Heart right ventricle (tissue), 16 donors: ENCODE results near the gene DUSP28. TPM values are rescaled to one million over a fixed set of nuclear protein-coding genes. Genes with fewer than 3 reads are reported as not detected.

Experiments used
- ATAC-seq, 8 donors: fragments of 200-7000 bp; cut with Tn5 transposase; one replicate each; pipeline ENCODE4 v1.9.1; 2020; ENCODE audit warnings: mild to moderate bottlenecking in 8 of 8, moderate library complexity in 8 of 8, moderate number of reproducible peaks in 1 of 8
- DNase-seq, 2 donors: peaks; one replicate each; pipeline ENCODE4 v3.0.0-alpha.2; 2020
- H3K27ac ChIP-seq, 10 donors: fragments of 200-600 bp; sonication (generic) in 2 of 10; one replicate each; pipeline versions ENCODE4 v1.5.0 to v1.8.0; 2020 to 2022; ENCODE audit warnings: mild to moderate bottlenecking in 3 of 10
- H3K27me3 ChIP-seq, 7 donors: fragments of 200-600 bp; one replicate each; pipeline ENCODE4 v1.8.0; 2021 to 2022; ENCODE audit warnings: mild to moderate bottlenecking in 2 of 7
- H3K36me3 ChIP-seq, 9 donors: fragments of 200-600 bp; sonication (generic) in 1 of 9; one replicate each; pipeline versions ENCODE4 v1.5.0 to v1.8.0; 2020 to 2022; ENCODE audit warnings: mild to moderate bottlenecking in 2 of 9
- H3K4me1 ChIP-seq, 9 donors: fragments of 200-600 bp; sonication (generic) in 1 of 9; one replicate each; pipeline versions ENCODE4 v1.5.0 to v1.8.0; 2020 to 2022; ENCODE audit warnings: mild to moderate bottlenecking in 4 of 9
- H3K4me3 ChIP-seq, 10 donors: fragments of 200-600 bp; sonication (generic) in 2 of 10; one replicate each; pipeline versions ENCODE4 v1.5.0 to v1.8.0; 2020 to 2022; ENCODE audit warnings: mild to moderate bottlenecking in 7 of 10, moderate library complexity in 2 of 10
- H3K9me3 ChIP-seq, 11 donors: fragments of 200-600 bp in 10 of 11; sonication (generic) in 2 of 11; one replicate each; pipeline versions ENCODE4 v1.5.0 to v1.8.0; 2013 to 2022; ENCODE audit warnings: mild to moderate bottlenecking in 2 of 11, control low read depth in 1 of 11, moderate library complexity in 1 of 11
- WGBS, 2 donors: extraction: QIAGEN DNeasy Blood & Tissue Kit; methylation state at CpG; one replicate each; pipeline ENCODE4 v1.1.7; 2013; ENCODE audit warnings: inconsistent platforms in 1 of 2; 5-methylcytosine and 5-hydroxymethylcytosine counted together
- intact Hi-C, 10 donors: fragments of 100-400 bp; cut with DNase I; formaldehyde crosslinking; loops; one replicate each; pipeline versions ENCODE4 v1.11.1 to v1.14.2; 2022
- polyA plus RNA-seq, 2 donors: library from polyadenylated mRNA; stranded (reverse); fragments of 200-250 nt; gene quantifications; one replicate each; pipeline ENCODE4 v1.2.3, GENCODE V29; 2013
- total RNA-seq, 10 donors: library from RNA; stranded (reverse); fragmentation: NEBNext Ultra II Directional in 3 of 10; extraction: Animal tissue kit (Norgen Biotek cat#: 25700) in 3 of 10; gene quantifications; one replicate each; pipeline versions ENCODE4 v1.2.1 to v1.2.4, GENCODE V29; 2021 to 2023
- TF ChIP-seq, protein P1 (sequence below), 9 donors: fragments of 200-600 bp; sonication (generic) in 2 of 9; IDR thresholded peaks; one replicate each; pipeline versions ENCODE4 v1.5.0 to v1.8.0; 2021 to 2022; ENCODE audit warnings: antibody characterized with exemption in 9 of 9, mild to moderate bottlenecking in 5 of 9, moderate library complexity in 1 of 9
- donor health status: Arrhythmogenic right ventricular cardiomyopathy.
- donor health status: ischemic (EF 13 %, LVEDD 7.1; RV severe dilation, severe dysfunction).
- donor health status: healthy with polysubstance abuse.
- donor health status: DM: no; HTN: yes; CAD: no.
- donor health status: DM: no; HTN: no; CAD: no.
- donor health status: ischemic (EF 25% LVEDD 6.9; RV normal size, moderate dysfunction).
- donor health status: ischemic (EF 25% LVEDD 5.7; RV mildly dilated, moderate dysfunction).
- donor health status: healthy.
- donor health status: DM: yes; HTN: yes; CAD: no.
- donor health status: Ischemic cardiomyopathy.
- donor health status: ischemic (EF 35%, LVEDD 5.7; RV mildly dilated, moderate dysfunction).
- donor health status: nonischemic (EF 11% LVEDD 7.7; RV severe dilation, severe dysfunction).
- donor health status: DM: yes; HTN: yes; CAD: no.
- donor health status: PGD.
- donor health status: ischemic (EF 29% LVEDD 5.4; RV normal size, mild dysfunction).
- donor health status: nonischemic (EF 23%, LVEDD 6.1; RV moderate dilation, normal function).

Gene DUSP28
- total and polyA plus RNA-seq, 12 donors: 4.7 to 22.1 (median 13.4) TPM

DNA sequence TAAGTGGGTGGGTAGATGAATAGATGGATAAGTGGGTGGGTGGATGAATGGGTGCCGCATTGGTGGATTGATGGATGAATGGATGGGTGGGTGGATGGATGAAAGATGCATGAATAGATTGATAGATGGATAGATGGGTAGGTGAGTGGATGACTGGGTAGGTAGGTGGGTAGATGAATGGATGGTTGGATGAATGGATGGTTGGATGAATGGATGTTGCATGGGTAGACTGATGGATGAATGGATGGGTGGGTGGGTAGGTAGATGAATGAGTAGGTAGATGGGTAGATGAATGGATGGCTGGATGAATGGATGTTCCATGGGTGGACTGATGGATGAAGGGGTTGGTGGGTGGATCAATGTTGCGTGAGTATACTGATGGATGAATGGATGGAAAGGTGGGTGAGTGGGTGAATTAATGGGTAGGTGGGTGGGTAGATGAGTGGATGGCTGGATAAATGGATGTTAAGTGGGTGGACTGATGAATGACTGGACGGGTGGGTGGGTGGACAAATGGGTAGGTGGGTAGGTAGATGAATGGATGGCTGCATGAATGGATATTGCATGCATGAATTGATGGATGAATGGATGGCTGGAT is 32.9 kb upstream of the DUSP28 start:
- H3K27ac ChIP-seq: no peak overlapping the region
- H3K27me3 ChIP-seq: no peaks in the 10 kb centered on the region
- ATAC-seq (no peak), DNase-seq (no peak)
- 92 to 95% methylated on average over 3 of the region's 3 CpGs for WGBS, 2 donors
- TF ChIP-seq, protein P1, sequence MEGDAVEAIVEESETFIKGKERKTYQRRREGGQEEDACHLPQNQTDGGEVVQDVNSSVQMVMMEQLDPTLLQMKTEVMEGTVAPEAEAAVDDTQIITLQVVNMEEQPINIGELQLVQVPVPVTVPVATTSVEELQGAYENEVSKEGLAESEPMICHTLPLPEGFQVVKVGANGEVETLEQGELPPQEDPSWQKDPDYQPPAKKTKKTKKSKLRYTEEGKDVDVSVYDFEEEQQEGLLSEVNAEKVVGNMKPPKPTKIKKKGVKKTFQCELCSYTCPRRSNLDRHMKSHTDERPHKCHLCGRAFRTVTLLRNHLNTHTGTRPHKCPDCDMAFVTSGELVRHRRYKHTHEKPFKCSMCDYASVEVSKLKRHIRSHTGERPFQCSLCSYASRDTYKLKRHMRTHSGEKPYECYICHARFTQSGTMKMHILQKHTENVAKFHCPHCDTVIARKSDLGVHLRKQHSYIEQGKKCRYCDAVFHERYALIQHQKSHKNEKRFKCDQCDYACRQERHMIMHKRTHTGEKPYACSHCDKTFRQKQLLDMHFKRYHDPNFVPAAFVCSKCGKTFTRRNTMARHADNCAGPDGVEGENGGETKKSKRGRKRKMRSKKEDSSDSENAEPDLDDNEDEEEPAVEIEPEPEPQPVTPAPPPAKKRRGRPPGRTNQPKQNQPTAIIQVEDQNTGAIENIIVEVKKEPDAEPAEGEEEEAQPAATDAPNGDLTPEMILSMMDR (IDR thresholded peaks at IDR 0.05): no peak
- H3K36me3 ChIP-seq: peaks cover 0 to 73% (median 4%) of the 10 kb centered on the region in 9 donors
- H3K4me1 ChIP-seq: no peaks in the 10 kb centered on the region
- peaks cover 0 to 43% (median 10%) of the 10 kb centered on the region in 11 donors for H3K9me3 ChIP-seq
- intact Hi-C loops: loop anchor here in 1 of 10 donors (10.0 kb wide), 1 partner anchor 178 kb away; no protein-coding TSS in a partner anchor
- no peak overlapping the region for H3K4me3 ChIP-seq

GRCh38 chr2:240528406-240529040 is 31.6 kb upstream of the DUSP28 start:
- Histone ChIP-seq H3K36me3 (peaks cover 0 to 68% (median 5%) of the 10 kb centered on the region in 9 donors), H3K4me3 (no peak overlapping the region), H3K9me3 (peaks cover 0 to 52% (median 17%) of the 10 kb centered on the region in 11 donors), H3K27ac (no peak overlapping the region), H3K27me3 (no peaks in the 10 kb centered on the region), H3K4me1 (no peaks in the 10 kb centered on the region)
- DNase-seq (no peak), ATAC-seq (peak in 1 of 8 donors; percentile 11)
- TF ChIP-seq, protein P1 (IDR thresholded peaks at IDR 0.05): no peak
- 88 to 95% methylated on average over 13 of the region's 13 CpGs for WGBS, 2 donors
- intact Hi-C loops: loop anchor here in 1 of 10 donors (10.0 kb wide), 1 partner anchor 176 kb away; no protein-coding TSS in a partner anchor

GRCh38 chr2:240529344-240529999 is 30.7 kb upstream of the DUSP28 start:
- intact Hi-C loops: loop anchor here in 1 of 10 donors (10.0 kb wide), 1 partner anchor 175 kb away; no protein-coding TSS in a partner anchor
- no peak for DNase-seq
- H3K27me3 ChIP-seq: no peaks in the 10 kb centered on the region
- H3K36me3 ChIP-seq: peaks cover 0 to 59% (median 5%) of the 10 kb centered on the region in 9 donors
- no peak for ATAC-seq
- peaks cover 0 to 50% (median 17%) of the 10 kb centered on the region in 11 donors for H3K9me3 ChIP-seq
- H3K4me1 ChIP-seq: no peaks in the 10 kb centered on the region
- no peak overlapping the region for H3K4me3 ChIP-seq
- H3K27ac ChIP-seq: no peak overlapping the region
- TF ChIP-seq, protein P1 (IDR thresholded peaks at IDR 0.05): no peak
- 95 to 96% methylated on average over 16 of the region's 16 CpGs for WGBS, 2 donors

- 96 to 98% methylated on average over 7 of the region's 7 CpGs for WGBS, 2 donors
- no peak for DNase-seq
- Histone ChIP-seq H3K4me3 (no peak overlapping the region), H3K36me3 (peaks cover 0 to 52% (median 5%) of the 10 kb centered on the region in 9 donors), H3K9me3 (peaks cover 0 to 42% (median 17%) of the 10 kb centered on the region in 11 donors), H3K4me1 (no peaks in the 10 kb centered on the region), H3K27ac (no peak overlapping the region), H3K27me3 (no peaks in the 10 kb centered on the region)
- no peak for ATAC-seq
- TF ChIP-seq, protein P1 (IDR thresholded peaks at IDR 0.05): no peak
- intact Hi-C loops: loop anchor here in 1 of 10 donors (2.0 kb wide), 1 partner anchor 41 kb away; no protein-coding TSS in a partner anchor
Measured at GRCh38 chr2:240530181-240530580, 30.0 kb upstream of the DUSP28 start.
